GM18907 (cell line): Measurements from ENCODE around the gene CMPK1.
"Not testable (repeated sequence)": the region's sequence is repeated elsewhere in the genome, so short reads cannot be mapped to it uniquely, and the experiment has no call there.

Source experiments
- ATAC-seq: cut with Tn5 transposase; IDR thresholded peaks from one replicate; pipeline ENCODE4 v1.9.1; 2021; ENCODE audit warnings: mild to moderate bottlenecking, moderate library complexity; ENCODE audit not compliant: unreplicated experiment

Gene CMPK1

GRCh38 chr1:47337350-47337749 is 3.8 kb downstream of the CMPK1 start:
- no peak for ATAC-seq

DNA sequence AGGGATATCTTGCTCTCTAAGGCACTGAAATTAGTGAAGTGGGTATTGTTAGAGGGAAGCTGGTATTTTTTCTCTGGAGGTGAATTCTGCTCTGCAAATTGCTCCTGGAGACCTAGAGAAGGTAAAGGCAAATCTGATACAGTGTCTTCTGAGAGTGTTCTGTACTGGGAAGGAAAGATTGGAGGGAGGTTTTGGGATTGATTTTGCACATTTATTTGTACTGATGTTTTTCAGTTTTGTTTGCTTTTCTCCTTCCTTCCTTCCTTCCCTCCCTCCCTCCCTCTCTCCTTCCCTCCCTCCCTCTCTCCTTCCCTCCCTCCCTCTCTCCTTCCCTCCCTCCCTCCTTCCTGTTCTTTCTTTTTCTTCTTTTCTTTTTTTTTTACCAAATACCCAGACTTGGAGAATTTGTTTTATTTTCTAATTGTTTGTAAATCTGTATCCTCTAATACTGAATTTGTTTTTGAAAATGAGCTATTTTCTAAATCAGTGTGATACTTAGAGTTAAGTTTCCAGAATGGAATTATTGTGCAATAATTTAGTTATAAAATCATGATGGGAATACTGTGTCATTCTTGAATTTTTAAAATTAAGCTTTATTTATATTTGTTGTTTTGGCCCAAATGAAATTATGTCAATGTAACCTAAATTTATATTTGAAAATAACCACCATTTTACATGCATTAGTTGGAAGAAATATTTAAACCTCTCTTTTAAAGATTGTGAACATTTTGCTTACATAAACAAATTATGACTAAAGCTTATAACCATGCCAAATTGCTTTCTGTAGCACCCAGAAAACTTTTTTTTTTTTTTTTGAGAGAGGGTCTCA is 4.9 kb downstream of the CMPK1 start:
- ATAC-seq = no peak

DNA sequence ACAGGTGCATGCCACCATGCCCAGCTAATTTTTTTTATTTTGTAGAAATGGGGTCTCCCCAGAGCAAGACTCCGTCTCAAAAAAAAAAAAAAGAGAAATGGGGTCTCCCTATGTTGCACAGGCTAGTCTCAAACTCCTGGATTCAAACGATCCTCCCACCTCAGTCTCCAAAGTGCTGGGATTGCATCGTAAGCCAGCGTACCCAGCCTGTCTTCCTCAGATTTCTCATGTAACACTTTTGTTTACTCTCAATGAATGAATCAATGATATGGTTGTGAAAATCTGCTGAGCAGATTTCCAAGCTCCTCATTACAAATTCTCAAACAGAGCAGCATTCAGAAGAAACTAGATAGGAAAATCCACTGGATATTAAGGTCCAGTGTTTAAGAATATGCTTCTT is 6.6 kb downstream of the CMPK1 start:
- no peak for ATAC-seq

DNA sequence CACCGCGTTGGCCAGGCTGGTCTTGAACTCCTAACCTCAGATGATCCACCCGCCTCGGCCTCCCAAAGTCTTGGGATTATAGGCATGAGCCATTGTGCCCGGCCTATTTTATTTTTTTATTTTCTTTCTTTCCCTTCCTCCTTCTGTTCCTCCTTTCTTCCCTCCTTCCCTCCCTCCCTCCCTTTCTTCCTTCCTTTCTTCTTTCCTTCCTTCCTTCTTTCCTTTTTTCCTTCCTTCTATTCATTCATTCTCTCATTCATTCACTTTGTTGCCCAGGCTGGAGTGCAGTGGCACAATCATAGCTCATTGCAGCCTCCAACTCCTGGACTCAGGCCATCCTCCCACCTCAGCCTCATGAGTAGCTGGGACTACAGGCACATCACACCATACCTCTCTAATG is 13.4 kb downstream of the CMPK1 start:
- not testable (repeated sequence) for ATAC-seq

DNA sequence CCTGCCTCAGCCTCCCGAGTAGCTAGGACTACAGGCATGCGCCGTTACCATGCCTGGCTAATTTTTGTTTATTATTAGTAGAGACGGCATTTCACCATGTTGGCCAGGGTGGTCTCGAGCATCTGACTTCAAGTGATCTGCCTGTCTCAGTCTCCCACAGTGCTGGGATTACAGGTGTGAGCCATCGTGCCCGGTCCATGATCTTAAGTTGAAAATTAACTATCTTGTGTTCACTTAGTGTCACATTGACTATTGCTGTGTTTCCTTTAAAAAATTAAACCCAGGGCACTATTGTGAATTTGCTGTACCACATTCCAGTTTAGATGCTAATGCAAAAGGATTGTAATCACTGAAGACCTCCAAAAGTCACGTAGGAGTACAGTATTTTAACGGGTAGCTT is 14.1 kb downstream of the CMPK1 start:
- ATAC-seq = no peak

- ATAC-seq = no peak
These were observed 14.7 kb downstream of the CMPK1 start for GRCh38 chr1:47348246-47348645.

- peak; percentile 90 for ATAC-seq
These were observed 17.7 kb downstream of the CMPK1 start for GRCh38 chr1:47351305-47351704.

DNA sequence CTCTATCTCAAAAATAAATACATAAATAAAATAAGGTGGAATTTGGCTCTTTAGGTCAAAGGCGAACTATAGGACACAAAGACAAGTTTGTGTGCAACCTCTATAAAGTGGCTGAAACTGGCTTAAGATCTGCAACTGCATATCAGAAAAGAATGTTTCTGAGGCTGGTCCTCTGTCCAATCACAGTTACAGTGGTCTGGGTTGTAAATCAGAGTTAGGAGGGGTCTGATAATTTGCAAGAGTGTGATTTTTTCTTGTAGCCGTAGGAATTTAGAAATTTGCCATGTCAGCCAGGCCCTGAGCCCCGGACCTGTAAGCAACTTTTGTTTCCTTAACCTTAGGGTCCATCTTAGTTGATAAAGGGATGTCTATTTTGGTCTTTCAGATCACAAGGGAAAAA is 27.8 kb downstream of the CMPK1 start:
- ATAC-seq = no peak

- no peak for ATAC-seq
These were observed 29.2 kb downstream of the CMPK1 start for GRCh38 chr1:47362828-47363227.

GRCh38 chr1:47367651-47368050 is 34.1 kb downstream of the CMPK1 start:
- ATAC-seq = no peak

GRCh38 chr1:47371016-47371517 is 37.5 kb downstream of the CMPK1 start:
- no peak for ATAC-seq

GRCh38 chr1:47374501-47374900 is 40.9 kb downstream of the CMPK1 start:
- ATAC-seq = no peak

GRCh38 chr1:47378147-47378546 is 44.6 kb downstream of the CMPK1 start:
- ATAC-seq = no peak

DNA sequence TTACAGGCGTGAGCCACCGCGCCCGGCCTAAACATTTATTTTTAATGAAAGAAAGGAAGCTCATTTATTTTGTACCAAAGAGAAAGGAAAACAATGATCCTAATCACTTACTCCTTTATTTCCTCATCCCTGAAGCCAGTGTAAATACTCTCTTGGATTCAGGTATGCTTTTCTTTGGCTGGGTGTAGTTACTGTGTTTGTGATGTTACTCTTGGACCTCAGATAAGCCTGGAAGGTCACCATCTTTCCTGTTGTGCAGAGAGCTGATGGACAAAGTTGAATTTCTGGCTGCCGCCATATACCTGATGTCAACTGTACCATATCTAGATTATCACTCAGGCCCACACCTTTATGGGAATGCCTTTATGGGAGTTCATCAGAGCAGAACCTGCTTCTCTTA is 47.1 kb downstream of the CMPK1 start:
- ATAC-seq = no peak

DNA sequence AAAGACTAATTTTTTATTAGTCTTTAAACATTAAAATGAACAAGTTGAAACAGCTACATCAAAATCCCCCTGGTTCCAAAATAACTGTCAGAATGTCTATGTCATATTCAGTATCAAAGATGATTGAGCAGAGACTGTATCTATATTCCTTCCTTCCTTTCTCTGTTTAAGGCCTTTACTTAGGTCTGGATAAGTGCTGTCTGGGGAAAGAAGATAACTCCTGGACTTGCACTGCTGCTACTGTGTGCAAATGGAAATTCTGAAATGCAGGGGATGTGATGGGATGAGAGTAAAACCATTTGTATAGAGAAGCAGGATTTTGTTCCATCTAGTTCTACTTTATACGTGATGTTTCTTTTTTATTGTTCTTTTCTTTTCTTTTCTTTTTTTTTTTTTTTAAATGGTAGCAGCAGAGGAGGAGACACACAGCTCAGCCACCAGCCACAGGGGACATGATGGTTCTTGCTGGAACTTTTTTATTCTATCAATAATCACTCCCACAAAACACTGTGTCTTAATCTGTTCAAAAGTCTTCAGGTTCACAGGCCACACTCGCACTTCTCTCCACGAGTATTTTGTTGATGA is 48.9 kb downstream of the CMPK1 start:
- ATAC-seq = no peak

- ATAC-seq = no peak
These were observed 50.5 kb downstream of the CMPK1 start for GRCh38 chr1:47384083-47384482.

GRCh38 chr1:47385020-47385419 is 51.4 kb downstream of the CMPK1 start:
- ATAC-seq = no peak

- no peak for ATAC-seq
These were observed 52.7 kb downstream of the CMPK1 start for GRCh38 chr1:47386268-47386667.

GRCh38 chr1:47388030-47388890 is 54.7 kb downstream of the CMPK1 start:
- no peak for ATAC-seq

GRCh38 chr1:47388891-47389238 is 55.3 kb downstream of the CMPK1 start:
- ATAC-seq = no peak

- no peak for ATAC-seq
These were observed 56.1 kb downstream of the CMPK1 start for GRCh38 chr1:47389731-47390130.

DNA sequence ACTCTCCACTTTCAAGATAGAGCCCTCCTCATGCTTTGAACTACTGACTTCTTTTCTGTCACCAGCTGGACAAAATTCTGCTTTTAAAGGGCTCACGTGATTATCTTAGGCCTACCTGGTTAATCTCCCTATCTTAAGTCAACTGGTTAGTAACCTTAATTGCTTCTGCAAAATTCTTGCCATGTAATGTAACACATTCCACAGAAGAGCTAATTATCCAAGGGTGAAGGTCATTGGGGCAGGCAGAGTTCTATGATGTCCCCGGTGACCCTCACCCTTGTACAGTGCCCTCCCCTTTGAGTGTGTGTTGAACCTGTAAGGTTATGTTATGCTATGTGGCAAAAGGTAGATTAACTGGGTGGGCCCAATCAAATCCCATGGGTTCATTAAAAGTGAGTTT is 57.3 kb downstream of the CMPK1 start:
- ATAC-seq = no peak
